PFSK-1 (cell line): ENCODE data around the gene TAMM41.

Source experiments
- FOXP2 ChIP-seq: optimal IDR thresholded peaks from 2 replicates; pipeline ENCODE3; 2011; ENCODE audit warnings: borderline replicate concordance, control low read depth, inconsistent platforms; ENCODE audit not compliant: insufficient read depth; ENCODE audit errors: extremely low read length, extremely low read depth
- POLR2AphosphoS5 ChIP-seq: IDR thresholded peaks from 2 replicates; pipeline ENCODE4 v1.6.1; 2012; ENCODE audit warnings: low read depth, mild to moderate bottlenecking, control low read depth, low read length, moderate library complexity
- REST ChIP-seq, 2 experiments: IDR thresholded peaks; 2 replicates each; pipeline versions ENCODE4 v1.6.1 to v1.8.0; 2011 to 2012; ENCODE audit warnings: low read depth in 2 of 2, low read length in 2 of 2, control low read depth in 1 of 2, inconsistent platforms in 1 of 2, mild to moderate bottlenecking in 1 of 2, moderate library complexity in 1 of 2; ENCODE audit not compliant: insufficient read depth in 1 of 2
- SIN3A ChIP-seq: IDR thresholded peaks from 2 replicates; pipeline ENCODE4 v1.6.1; 2012; ENCODE audit warnings: mild to moderate bottlenecking, low read length, moderate library complexity, borderline replicate concordance; ENCODE audit not compliant: insufficient read depth
- TAF1 ChIP-seq: IDR thresholded peaks from 2 replicates; pipeline ENCODE4 v1.6.1; 2012; ENCODE audit warnings: low read length, control low read depth, borderline replicate concordance; ENCODE audit not compliant: insufficient read depth

The TAMM41 gene

DNA sequence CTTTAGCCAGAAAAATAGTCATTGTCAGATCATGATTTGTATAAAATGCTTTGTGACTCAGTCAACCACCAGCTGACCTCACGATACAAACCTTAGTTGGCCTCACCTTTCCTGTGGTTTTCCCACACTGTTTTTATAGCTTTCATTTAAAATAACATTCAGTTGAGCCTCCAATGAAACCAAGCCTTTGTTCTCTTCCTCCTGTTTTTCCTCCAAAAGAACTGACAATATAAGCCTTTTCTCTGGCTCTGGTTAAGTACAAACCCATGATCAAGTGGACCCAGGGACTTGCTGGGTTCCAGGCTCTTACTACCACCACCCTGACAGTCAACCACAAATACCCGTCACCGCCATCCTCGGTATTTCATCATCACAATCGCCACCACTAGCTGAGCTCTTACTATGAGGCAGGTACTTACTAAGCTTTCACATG, 81.7 kb downstream of the TAMM41 start:
- TF ChIP-seq TAF1: no peak
- TF ChIP-seq SIN3A: no peak
- TF ChIP-seq FOXP2: no peak
- TF ChIP-seq REST (IDR thresholded peaks at IDR 0.05; ENCODE audit: insufficient read depth in 1 of 2, low read depth in 2 of 2, low read length in 2 of 2): no peak
- TF ChIP-seq POLR2AphosphoS5: no peak

GRCh38 chr3:11759996-11760395, 86.7 kb downstream of the TAMM41 start:
- no peak for TF ChIP-seq TAF1
- TF ChIP-seq FOXP2: no peak
- no peak for TF ChIP-seq POLR2AphosphoS5
- no peak for TF ChIP-seq SIN3A
- TF ChIP-seq REST (IDR thresholded peaks at IDR 0.05; ENCODE audit: insufficient read depth in 1 of 2, low read depth in 2 of 2, low read length in 2 of 2): no peak

- TF ChIP-seq POLR2AphosphoS5: no peak
- no peak for TF ChIP-seq TAF1
- TF ChIP-seq FOXP2: no peak
- no peak for TF ChIP-seq REST (IDR thresholded peaks at IDR 0.05; ENCODE audit: insufficient read depth in 1 of 2, low read depth in 2 of 2, low read length in 2 of 2)
- TF ChIP-seq SIN3A: no peak
Observed at GRCh38 chr3:11757929-11758328, 88.8 kb downstream of the TAMM41 start.

DNA sequence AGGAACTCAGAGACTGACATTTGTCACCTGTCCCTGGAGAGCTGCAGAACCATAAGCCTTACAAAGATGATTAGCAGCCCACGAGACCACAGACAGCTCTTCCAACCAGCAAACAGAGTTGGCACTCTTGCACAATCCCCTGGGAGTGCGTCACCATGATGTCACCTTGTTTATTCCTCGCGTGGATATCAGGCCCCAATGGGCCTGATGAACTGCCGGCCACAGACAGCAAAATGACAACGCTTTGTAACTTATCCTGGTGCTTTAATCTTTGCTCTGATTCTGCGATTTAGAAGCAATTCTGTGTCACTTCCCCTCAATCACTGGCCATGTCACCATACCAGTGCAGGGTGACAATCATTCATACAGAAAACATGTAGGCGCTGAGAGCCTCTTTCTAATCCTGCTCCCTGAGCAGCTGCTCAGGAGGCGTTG, 89.2 kb downstream of the TAMM41 start:
- TF ChIP-seq SIN3A: no peak
- no peak for TF ChIP-seq POLR2AphosphoS5
- TF ChIP-seq REST (IDR thresholded peaks at IDR 0.05; ENCODE audit: insufficient read depth in 1 of 2, low read depth in 2 of 2, low read length in 2 of 2): no peak
- TF ChIP-seq FOXP2: no peak
- no peak for TF ChIP-seq TAF1

DNA sequence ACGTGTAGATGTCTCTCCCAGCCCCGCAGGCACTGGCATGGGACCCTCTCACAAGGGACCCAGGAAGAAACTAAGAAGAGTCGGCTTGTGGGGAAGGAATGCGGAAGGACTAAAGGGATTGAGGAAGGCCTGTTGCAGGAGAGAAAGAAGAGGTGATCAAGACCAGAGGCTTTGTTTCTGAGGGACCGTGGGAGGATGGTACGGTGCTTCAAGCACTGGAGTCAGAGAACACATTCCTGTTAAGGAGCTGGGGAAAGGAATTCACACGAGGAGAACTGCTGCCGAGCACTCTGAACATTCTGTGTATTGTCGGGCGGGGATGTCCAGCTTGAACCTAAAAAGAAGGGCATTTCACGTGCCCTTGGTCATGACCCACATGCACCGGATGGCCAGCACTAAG, 91.4 kb downstream of the TAMM41 start:
- TF ChIP-seq POLR2AphosphoS5 (no peak), FOXP2 (no peak), TAF1 (no peak), SIN3A (no peak), REST (IDR thresholded peaks at IDR 0.05; ENCODE audit: insufficient read depth in 1 of 2, low read depth in 2 of 2, low read length in 2 of 2) (no peak)
